GM12878 (cell line): Measurements from ENCODE around the gene DHPS. TPM values are rescaled to one million over a fixed set of nuclear protein-coding genes. Genes with fewer than 3 reads are reported as not detected.
A peak's percentile ranks its signal among the peaks of the same experiment; 100 is the strongest.

Experiments used
- ATAC-seq: fragments of 200-7000 bp; cut with Tn5 transposase; 3 replicates; pipeline ENCODE4 v1.9.1; 2020; ENCODE audit warnings: mild to moderate bottlenecking, moderate library complexity
- BruUV-seq: library from RNA; stranded (reverse); fragments of 400-500 nt; replicated peaks from 2 replicates; lab custom pipeline; 2021; lab: Mats Ljungman, UMichigan
- CTCF ChIA-PET: fragments of 300-600 bp; sonication (Branson Sonifier 250); formaldehyde crosslinking; extraction: SDS; loops from one replicate; lab custom pipeline; 2021; ENCODE audit warnings: inconsistent platforms; lab: Yijun Ruan, JAX
- POLR2A ChIA-PET: fragments of 350-600 bp; formaldehyde crosslinking; extraction: SDS; loops from one replicate; lab custom pipeline; 2021; ENCODE audit warnings: inconsistent platforms; lab: Charles Lee
- RAD21 ChIA-PET: fragments of 300-600 bp; sonication (Branson Sonifier 250); formaldehyde crosslinking; loops from one replicate; lab custom pipeline; 2023; ENCODE audit warnings: antibody characterized with exemption; ENCODE audit not compliant: unreplicated experiment; lab: Charles Lee
- SMC1A ChIA-PET: fragments of 300-600 bp; sonication (Branson Sonifier 250); formaldehyde crosslinking; loops from one replicate; lab custom pipeline; 2023; ENCODE audit not compliant: unreplicated experiment, uncharacterized antibody; lab: Charles Lee
- DNase-seq: peaks from one replicate; pipeline ENCODE4 v3.0.0-alpha.2; 2011; ENCODE audit warnings: low read depth, low spot score
- FAIRE-seq: peaks from 3 replicates; lab custom pipeline; 2011; peaks lifted over from hg19 to GRCh38; lab: Jason Lieb, UNC
- H2AFZ ChIP-seq: 2 replicates; pipeline ENCODE4 v1.6.0; 2011; ENCODE audit warnings: low read depth, low read length, control low read depth; ENCODE audit not compliant: control insufficient read depth
- H3K27ac ChIP-seq: 2 replicates; pipeline ENCODE4 v1.5.1; 2011; ENCODE audit warnings: control low read depth; ENCODE audit not compliant: control insufficient read depth, insufficient read depth
- H3K27me3 ChIP-seq, 2 experiments: replicated peaks in 1 of 2; 2 replicates each; pipeline versions ENCODE4 v1.6.0 to v1.6.1; 2011; ENCODE audit warnings: low read length in 1 of 2; ENCODE audit not compliant: control insufficient read depth in 2 of 2, insufficient read depth in 2 of 2
- H3K36me3 ChIP-seq, 2 experiments: 2 replicates each; pipeline ENCODE4 v1.5.1; 2011; ENCODE audit warnings: low read length in 1 of 2; ENCODE audit not compliant: control insufficient read depth in 2 of 2, insufficient read depth in 2 of 2
- H3K4me1 ChIP-seq: 2 replicates; pipeline ENCODE4 v1.6.1; 2011; ENCODE audit warnings: mild to moderate bottlenecking, low read length, moderate library complexity, mixed read lengths; ENCODE audit not compliant: control insufficient read depth, insufficient read depth
- H3K4me2 ChIP-seq: 2 replicates; pipeline ENCODE4 v1.6.0; 2011; ENCODE audit warnings: control low read depth; ENCODE audit not compliant: control insufficient read depth, insufficient read depth
- H3K4me3 ChIP-seq: fragments of 200-600 bp; sonication (generic); 2 replicates; pipeline ENCODE4 v1.5.1; 2016
- H3K79me2 ChIP-seq: 2 replicates; pipeline ENCODE4 v1.6.0; 2011; ENCODE audit warnings: low read length; ENCODE audit not compliant: control insufficient read depth, insufficient read depth
- H3K9ac ChIP-seq: 2 replicates; pipeline ENCODE4 v1.8.0; 2011; ENCODE audit warnings: low read length, control low read depth, mixed read lengths; ENCODE audit not compliant: control insufficient read depth, insufficient read depth
- H3K9me3 ChIP-seq: replicated peaks from 3 replicates; pipeline ENCODE4 v1.5.1; 2011; ENCODE audit warnings: mild to moderate bottlenecking, low read length; ENCODE audit not compliant: control insufficient read depth, insufficient read depth
- H4K20me1 ChIP-seq: 2 replicates; pipeline ENCODE4 v1.6.0; 2011; ENCODE audit not compliant: control insufficient read depth, insufficient read depth
- ASH2L ChIP-seq: fragments of 300-600, 200-600 bp; sonication (generic); IDR thresholded peaks from 2 replicates; pipeline ENCODE4 v1.6.1; 2017; ENCODE audit warnings: low read depth, mild to moderate bottlenecking, borderline replicate concordance
- BACH1 ChIP-seq: fragments of 450-650 bp; IDR thresholded peaks from 2 replicates; pipeline ENCODE4 v1.6.1; 2017; ENCODE audit warnings: mild to moderate bottlenecking, borderline replicate concordance
- BHLHE40 ChIP-seq, 2 experiments: fragments of 450-650 bp in 1 of 2; IDR thresholded peaks; 2 replicates each; pipeline ENCODE4 v1.6.1; 2011 to 2017; ENCODE audit warnings: low read depth in 2 of 2, borderline replicate concordance in 1 of 2, improper control_type of control experiment in 1 of 2, low read length in 1 of 2, mild to moderate bottlenecking in 1 of 2
- CEBPZ ChIP-seq: fragments of 150-350 bp; IDR thresholded peaks from 2 replicates; pipeline ENCODE4 v1.6.1; 2016; ENCODE audit warnings: low read depth, low read length
- DPF2 ChIP-seq: fragments of 450-650 bp; IDR thresholded peaks from 2 replicates; pipeline ENCODE4 v1.6.1; 2017; ENCODE audit warnings: mild to moderate bottlenecking
- EED ChIP-seq: sonication (generic); IDR thresholded peaks from 2 replicates; pipeline ENCODE4 v1.6.1; 2016; ENCODE audit warnings: antibody characterized with exemption, low read depth
- GABPA ChIP-seq: IDR thresholded peaks from 2 replicates; pipeline ENCODE4 v1.6.1; 2014; ENCODE audit warnings: antibody characterized with exemption, low read depth, mild to moderate bottlenecking, inconsistent platforms
- KAT2A ChIP-seq: conservative IDR thresholded peaks from 2 replicates; pipeline ENCODE4 v1.6.1; 2011; ENCODE audit warnings: low read depth, low read length; ENCODE audit not compliant: control insufficient read depth
- KDM1A ChIP-seq: fragments of 200-600 bp; sonication (generic); IDR thresholded peaks from 2 replicates; pipeline ENCODE4 v1.6.1; 2016; ENCODE audit warnings: borderline replicate concordance
- MXI1 ChIP-seq: fragments of 150-350 bp; IDR thresholded peaks from 2 replicates; pipeline ENCODE4 v1.6.1; 2011; ENCODE audit warnings: low read depth, mild to moderate bottlenecking, inconsistent platforms, low read length, improper control_type of control experiment
- NKRF ChIP-seq: fragments of 450-650 bp; conservative IDR thresholded peaks from 2 replicates; pipeline ENCODE4 v1.6.1; 2017; ENCODE audit warnings: mild to moderate bottlenecking, moderate library complexity
- POLR2AphosphoS2 ChIP-seq: IDR thresholded peaks from 2 replicates; pipeline ENCODE4 v1.6.1; 2011; ENCODE audit warnings: low read depth, mild to moderate bottlenecking, low read length, improper control_type of control experiment, moderate library complexity
- RFX5 ChIP-seq: IDR thresholded peaks from 2 replicates; pipeline ENCODE4 v1.6.1; 2011; ENCODE audit warnings: low read depth, low read length, improper control_type of control experiment
- RUNX3 ChIP-seq: IDR thresholded peaks from 2 replicates; pipeline ENCODE4 v1.6.1; 2012; ENCODE audit warnings: low read length, inconsistent platforms
- TAF1 ChIP-seq: IDR thresholded peaks from 2 replicates; pipeline ENCODE4 v1.6.1; 2011; ENCODE audit warnings: mild to moderate bottlenecking, low read depth, low read length, borderline replicate concordance
- TARDBP ChIP-seq: IDR thresholded peaks from 2 replicates; pipeline ENCODE4 v1.6.1; 2016; ENCODE audit warnings: borderline replicate concordance
- YBX1 ChIP-seq: fragments of 450-650 bp; IDR thresholded peaks from 2 replicates; pipeline ENCODE4 v1.6.1; 2016; ENCODE audit warnings: antibody characterized with exemption
- ZNF217 ChIP-seq: fragments of 450-650 bp; IDR thresholded peaks from 2 replicates; pipeline ENCODE4 v1.6.1; 2017; ENCODE audit warnings: antibody characterized with exemption, mild to moderate bottlenecking
- WGBS: methylation state at CpG from one replicate; pipeline ENCODE4 v1.1.6; 2016; ENCODE audit warnings: low lambda C conversion rate; ENCODE audit not compliant: insufficient replicate concordance, insufficient coverage; ENCODE audit errors: missing lambda C conversion rate; 5-methylcytosine and 5-hydroxymethylcytosine counted together
- in situ Hi-C: fragments of 300-500 bp; cut with MboI; formaldehyde crosslinking; loops from 9 replicates; pipeline ENCODE4 v1.14.3; 2018; ENCODE audit warnings: mixed read lengths
- intact Hi-C: fragments of 100-400 bp; cut with micrococcal nuclease; formaldehyde crosslinking; loops from one replicate; pipeline ENCODE4 v1.14.2; 2022; ENCODE audit not compliant: unreplicated experiment
- polyA plus RNA-seq, 11 experiments: library from polyadenylated mRNA; depleted of rRNA in 4 of 11; unstranded in 6 of 11; stranded (reverse) in 5 of 11; fragments of >200 nt; fragmentation: Nextera tagmentation in 4 of 11; fragmentation: Illumina TruSeq in 1 of 11; extraction: Ambion mirVana in 4 of 11; extraction: Trizol in 1 of 11; gene quantifications; 1 replicate in 1 of 11; 2 replicates in 10 of 11; pipeline versions ENCODE4 v1.2.1 to v1.2.3, GENCODE V29; 2011 to 2016; ENCODE audit warnings: inconsistent platforms in 2 of 11, missing spikeins in 2 of 11, low read depth in 1 of 11
- total RNA-seq, 4 experiments: library from RNA; depleted of rRNA in 3 of 4; stranded (reverse); fragments of >200 nt in 3 of 4; fragmentation: Illumina TruSeq in 1 of 4; extraction: Trizol in 1 of 4; gene quantifications; 2 replicates each; pipeline versions ENCODE4 v1.2.1 to v1.2.3, GENCODE V29; 2013 to 2021

The DHPS gene
- total and polyA plus RNA-seq, 10 of the 15 experiments (the other 5 are each of a cell fraction or from before 2014, with no cell fraction given): 36.4 to 104 (median 83.4) TPM

- Histone ChIP-seq H3K4me3 (peak overlapping the region; percentile 98), H2AFZ (no peak overlapping the region), H3K4me2 (peak overlapping the region; percentile 56), H3K9me3 (no peaks in the 10 kb centered on the region), H3K27me3 (no peaks in the 10 kb centered on the region), H3K9ac (peak overlapping the region; percentile 81), H3K36me3 (peaks cover 10 to 12% of the 10 kb centered on the region in 2 experiments), H4K20me1 (no peaks in the 10 kb centered on the region; the same call in 1 of the 2 replicates), H3K27ac (peak overlapping the region; percentile 81), H3K4me1 (peaks cover 8% of the 10 kb centered on the region; the same call in 1 of the 2 replicates), H3K79me2 (peaks cover 54% of the 10 kb centered on the region)
- WGBS: 2% methylated on average over 46 of the region's 59 CpGs
- intact Hi-C loops (no loop called here), in situ Hi-C loops (no loop called here)
- RAD21 ChIA-PET: interaction anchor here (1.1 to 3.3 kb wide), 3 partner anchors 13 to 40 kb away, joined by 3 to 31 read pairs (median 5); partner anchors contain the start of genes DHPS and TRIR
- CTCF ChIA-PET: interaction anchor here (0.6 to 5.4 kb wide), 6 partner anchors 12 to 425 kb away, joined by 3 to 30 read pairs (median 3); partner anchors contain the start of genes GET3 and TRIR
- no TSS peak for BruUV-seq
- FAIRE-seq (no peak), ATAC-seq (peak; percentile 8), DNase-seq (no peak)
- POLR2A ChIA-PET: interaction anchor here (1.0 to 6.8 kb wide), 3 partner anchors 12 to 78 kb away, joined by 3 to 58 read pairs (median 26); partner anchors contain the start of genes GET3 and TRIR
- SMC1A ChIA-PET: interaction anchor here (0.6 to 5.1 kb wide), 4 partner anchors 12 to 37 kb away, joined by 3 to 28 read pairs (median 4); partner anchors contain the start of genes GET3 and TRIR
- no peak for TF ChIP-seq TAF1
- no peak for TF ChIP-seq YBX1
- TF ChIP-seq KDM1A: no peak
- TF ChIP-seq TARDBP: no peak
- peak; percentile 34; the same call in 1 of the 2 replicates for TF ChIP-seq DPF2
- no peak for TF ChIP-seq EED
- TF ChIP-seq ASH2L: no peak
- no peak for TF ChIP-seq ZNF217
- TF ChIP-seq CEBPZ: no peak
- TF ChIP-seq KAT2A: no peak
- TF ChIP-seq MXI1: no peak
- TF ChIP-seq BHLHE40 (IDR thresholded peaks at IDR 0.05; ENCODE audit: borderline replicate concordance in 1 of 2, low read depth in 2 of 2, low read length in 1 of 2): 0 out of 4 replicates have a peak, but pooled peaks of 1 of the 2 experiments have one; percentile 6
- TF ChIP-seq POLR2AphosphoS2: no peak
- no peak for TF ChIP-seq RFX5
- no peak for TF ChIP-seq RUNX3
- TF ChIP-seq GABPA: no peak
- TF ChIP-seq NKRF: peak; percentile 40; the same call in 1 of the 2 replicates
- peak; percentile 60; the same call in 1 of the 2 replicates for TF ChIP-seq BACH1
Measured at GRCh38 chr19:12720851-12721655, 39.4 kb upstream of the DHPS start.
